GM19372 (cell line): ENCODE results near the gene DEFB112.

Experiments used
- ATAC-seq: cut with Tn5 transposase; IDR thresholded peaks from one replicate; pipeline ENCODE4 v1.9.1; 2021; ENCODE audit warnings: mild to moderate bottlenecking, low read depth, moderate library complexity; ENCODE audit not compliant: unreplicated experiment

The DEFB112 gene

GRCh38 chr6:50049829-50050228 is at the start of gene DEFB112:
Gene DEFB112, minus strand, starts transcription at chr6:50049929. Its CDS starts 60 bp downstream, at chr6:50049869.
- no peak for ATAC-seq

- no peak for ATAC-seq
Measured at GRCh38 chr6:50098641-50098993, 48.9 kb upstream of the DEFB112 start.

- no peak for ATAC-seq
Measured at GRCh38 chr6:50097966-50098640, 48.4 kb upstream of the DEFB112 start.

DNA sequence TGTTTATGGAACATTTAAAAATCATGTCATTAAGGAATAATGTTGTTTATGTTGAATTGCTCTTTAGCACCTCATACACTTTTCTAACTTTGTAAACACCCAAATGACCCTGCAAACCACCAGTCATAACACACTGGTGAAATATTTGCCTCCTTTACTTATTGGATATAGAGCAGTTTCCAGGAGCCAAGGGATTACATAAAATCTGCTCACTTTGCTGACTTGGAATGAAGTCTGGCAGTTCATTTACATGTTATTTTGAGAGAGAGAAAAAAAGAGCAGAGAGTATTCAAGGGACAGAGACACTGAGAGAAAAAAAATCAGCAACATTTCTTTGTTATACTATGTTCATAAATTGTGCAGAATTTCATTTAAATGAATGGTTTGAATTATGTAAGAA is 46.6 kb upstream of the DEFB112 start:
- no peak for ATAC-seq

GRCh38 chr6:50093938-50094272 is 44.2 kb upstream of the DEFB112 start:
- ATAC-seq = no peak

- ATAC-seq = no peak
Measured at GRCh38 chr6:50093116-50093937, 43.6 kb upstream of the DEFB112 start.

GRCh38 chr6:50091641-50092040 is 41.9 kb upstream of the DEFB112 start:
- ATAC-seq = no peak

DNA sequence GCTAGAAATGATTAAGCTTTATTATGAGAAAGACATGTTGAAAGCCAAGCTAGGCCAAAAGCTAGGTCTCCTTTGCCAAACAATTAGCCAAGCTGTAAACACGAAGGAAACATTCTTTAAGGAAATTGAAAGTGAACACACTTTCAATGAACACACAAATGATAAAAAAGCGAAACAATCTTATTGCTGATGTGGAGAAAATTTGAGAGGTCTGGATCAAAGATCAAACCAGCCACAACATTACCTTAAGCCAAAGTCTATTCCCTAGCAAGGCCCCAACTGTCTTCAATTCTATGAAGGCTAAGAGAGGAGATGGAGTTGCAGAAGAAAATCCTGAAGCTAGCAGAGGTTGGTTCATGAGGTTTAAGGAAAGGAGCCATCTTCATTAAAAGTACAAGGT is 40.2 kb upstream of the DEFB112 start:
- ATAC-seq = no peak

- no peak for ATAC-seq
Measured at GRCh38 chr6:50087231-50087954, 37.7 kb upstream of the DEFB112 start.

GRCh38 chr6:50077385-50077784 is 27.7 kb upstream of the DEFB112 start:
- no peak for ATAC-seq

DNA sequence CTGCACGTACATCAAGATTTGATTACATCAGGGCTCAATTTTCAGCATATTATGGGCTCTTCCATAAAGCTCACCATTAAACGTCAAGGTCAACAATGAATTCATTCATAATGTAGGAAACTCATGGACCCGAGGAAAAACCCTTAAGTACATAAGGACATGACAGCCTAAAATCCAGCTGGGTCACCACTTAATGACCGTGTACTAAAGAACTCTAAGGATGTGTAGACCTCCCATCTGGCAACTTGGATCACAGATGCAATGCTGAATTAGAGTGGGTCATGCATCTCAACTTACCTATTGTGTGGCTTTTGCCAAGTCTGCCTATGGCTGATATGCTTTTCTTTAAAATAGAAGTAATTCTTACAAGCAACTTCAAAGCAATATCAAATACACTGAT is 26.7 kb upstream of the DEFB112 start:
- no peak for ATAC-seq

- ATAC-seq = no peak
Measured at GRCh38 chr6:50071921-50072320, 22.2 kb upstream of the DEFB112 start.

DNA sequence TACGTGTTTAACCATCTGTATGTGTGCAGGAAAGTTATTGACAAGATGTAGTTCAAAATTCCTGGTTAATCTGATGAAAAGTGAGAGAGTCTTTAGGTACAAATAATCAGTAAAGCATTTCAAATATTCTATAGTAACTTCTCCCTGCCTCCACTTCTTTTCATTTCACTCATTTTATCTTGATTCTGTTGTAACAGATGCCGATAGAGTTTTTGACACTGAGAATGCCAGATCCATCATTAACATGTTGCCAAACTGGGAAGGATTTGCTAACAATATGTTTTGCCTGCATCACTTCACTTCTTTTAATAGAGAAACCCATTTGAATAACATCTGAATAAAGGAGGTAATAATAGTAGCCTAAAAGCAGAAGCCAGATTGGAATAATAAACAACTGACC is 20.4 kb upstream of the DEFB112 start:
- no peak for ATAC-seq

- ATAC-seq = no peak
Measured at GRCh38 chr6:50062051-50062450, 12.3 kb upstream of the DEFB112 start.

DNA sequence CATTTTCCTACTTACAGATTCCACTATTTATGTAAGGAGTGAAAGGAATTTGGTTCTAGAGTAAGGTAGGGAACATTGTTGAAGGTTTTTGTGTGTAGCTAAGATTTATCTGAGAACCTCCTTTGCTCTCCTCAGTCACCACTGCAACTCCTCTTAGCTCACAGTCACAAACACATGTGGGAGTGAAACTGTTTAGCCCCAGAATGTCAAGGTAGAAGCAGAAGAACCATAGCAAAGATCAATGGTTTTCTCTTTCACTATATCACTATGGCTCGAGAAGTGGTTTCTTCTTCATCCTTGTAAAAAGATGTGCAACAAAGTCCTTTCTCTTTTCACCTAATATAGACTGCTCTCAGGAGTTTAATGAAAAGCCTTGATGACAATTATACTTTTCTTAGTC is 6.5 kb upstream of the DEFB112 start:
- ATAC-seq = no peak

GRCh38 chr6:50047026-50047425 is 2.7 kb downstream of the DEFB112 start:
- ATAC-seq = no peak

GRCh38 chr6:50030777-50031562 is 18.8 kb downstream of the DEFB112 start:
- ATAC-seq = no peak

DNA sequence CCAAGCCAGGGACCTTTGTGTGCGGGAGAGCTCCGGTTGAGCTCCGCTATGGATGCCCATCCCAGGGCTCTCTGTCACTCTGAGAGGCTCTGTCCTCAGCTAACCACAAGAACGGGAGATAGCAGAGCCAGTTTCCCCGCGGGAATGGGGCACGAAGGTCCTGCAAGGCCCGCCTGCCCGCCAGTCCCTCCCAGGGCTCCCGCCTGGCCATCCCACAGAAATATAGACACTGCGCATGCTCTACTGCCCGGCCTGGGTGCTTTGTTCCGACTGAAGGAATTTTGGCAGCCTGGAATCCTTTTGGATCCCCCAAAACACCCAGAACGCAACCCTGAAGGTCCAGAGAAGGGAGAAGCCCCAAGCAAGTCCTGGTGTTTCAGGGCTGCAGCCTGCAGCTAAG is 19.4 kb downstream of the DEFB112 start:
- ATAC-seq = no peak

DNA sequence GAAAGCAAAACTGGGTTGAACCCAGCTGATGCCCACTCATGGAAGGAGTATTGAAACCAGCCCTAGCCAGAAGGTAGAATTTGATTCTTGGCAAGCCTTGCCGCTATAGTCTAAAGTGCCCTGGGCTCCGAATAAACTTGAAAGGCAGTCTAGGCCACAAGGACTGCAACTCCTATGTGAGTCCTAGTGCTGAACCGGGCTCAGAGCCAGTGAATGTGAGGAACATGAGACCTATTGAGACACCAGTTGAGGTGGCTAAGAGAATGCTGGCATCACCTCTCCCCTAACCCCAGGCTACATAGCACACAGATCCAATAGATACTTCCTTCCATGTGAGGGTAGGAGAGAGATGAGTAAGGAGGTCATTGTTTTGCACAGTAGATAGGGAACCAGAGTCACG is 24.5 kb downstream of the DEFB112 start:
- ATAC-seq = no peak

GRCh38 chr6:50021894-50022293 is 27.8 kb downstream of the DEFB112 start, which contains the start of gene DEFB110:
Gene DEFB110, minus strand, starts transcription at chr6:50021994. Its CDS starts 59 bp downstream, at chr6:50021935.
- no peak for ATAC-seq

GRCh38 chr6:50007819-50008218 is 41.9 kb downstream of the DEFB112 start:
- ATAC-seq = no peak
